ENCODE data around the gene EPHB1. TPM values are rescaled to one million over a fixed set of nuclear protein-coding genes. Genes with fewer than 3 reads are reported as not detected.

Gene EPHB1
- total RNA-seq, 1 experiment from 2014 or later: 0.86 TPM

GRCh38 chr3:135216659-135217058 lies 421.6 kb downstream of the EPHB1 start:
- H4K20me1 ChIP-seq (ENCODE audit: insufficient read depth): no peaks in the 10 kb centered on the region
- H3K4me1 ChIP-seq (ENCODE audit: control insufficient read depth in 1 of 2, insufficient read depth in 2 of 2, low read length in 2 of 2): no peaks in the 10 kb centered on the region
- H3K4me2 ChIP-seq (ENCODE audit: low read length): no peak overlapping the region
- ChIA-PET POLR2A (no interaction called here), CTCF (no interaction called here), RAD21 (ENCODE audit: low non-redundant PET in 1 of 2, low total read pairs in 2 of 2, uncharacterized antibody in 2 of 2, unreplicated experiment in 2 of 2) (no interaction called here)
- no peaks in the 10 kb centered on the region for H3K36me3 ChIP-seq (ENCODE audit: control insufficient read depth in 1 of 2, insufficient read depth in 2 of 2, low read length in 2 of 2)
- intact Hi-C loops (cut with micrococcal nuclease): no loop called here
- no peak overlapping the region for H3K4me3 ChIP-seq (replicated peaks in 1 of 2; ENCODE audit: low read depth in 1 of 2, low read length in 2 of 2)
- H3K79me2 ChIP-seq (ENCODE audit: insufficient read depth, low read length): no peaks in the 10 kb centered on the region
- no TSS peak for BruUV-seq (replicated peaks)
- no peak overlapping the region for H2AFZ ChIP-seq (ENCODE audit: low read depth, low read length, poor library complexity, severe bottlenecking)
- H3K9ac ChIP-seq (ENCODE audit: low read length): no peak overlapping the region
- no peak for TF ChIP-seq EGR1 (IDR thresholded peaks at IDR 0.05; ENCODE audit: low read depth)
- no peak for TF ChIP-seq EZH2 (IDR thresholded peaks at IDR 0.05)
- no peak for TF ChIP-seq TCF7L2 (IDR thresholded peaks at IDR 0.05; ENCODE audit: borderline replicate concordance, extremely low read depth, insufficient read depth, insufficient read length)
- no peak for TF ChIP-seq EZH2phosphoT487 (IDR thresholded peaks at IDR 0.05; ENCODE audit: borderline replicate concordance)
- TF ChIP-seq POLR2AphosphoS5 (IDR thresholded peaks at IDR 0.05; ENCODE audit: low read depth, low read length): no peak
- no peak for TF ChIP-seq CBX3 (IDR thresholded peaks at IDR 0.05; ENCODE audit: low read depth)
- no peak for TF ChIP-seq ZNF274 (IDR thresholded peaks at IDR 0.05; ENCODE audit: low read depth, low read length)
- no peak for TF ChIP-seq POLR2A (IDR thresholded peaks at IDR 0.05; ENCODE audit: borderline replicate concordance, extremely low read depth, insufficient read depth, insufficient read length)
- no peak for TF ChIP-seq RAD21 (IDR thresholded peaks at IDR 0.05; ENCODE audit: low read depth)
- no peak for TF ChIP-seq CEBPB (IDR thresholded peaks at IDR 0.05; ENCODE audit: low read depth)
- H3K27ac ChIP-seq (ENCODE audit: low read depth, low read length): no peak overlapping the region
- no peaks in the 10 kb centered on the region for H3K9me3 ChIP-seq (ENCODE audit: control insufficient read depth in 1 of 2, insufficient read depth in 1 of 2, low read depth in 1 of 2, low read length in 2 of 2)
- no peaks in the 10 kb centered on the region for H3K9me2 ChIP-seq (ENCODE audit: insufficient read depth)
- ATAC-seq (no peak), DNase-seq (ENCODE audit: low read depth, low spot score) (no peak)
- 0 out of 2 replicates have a peak, but pooled peaks cover 3% of the 10 kb centered on the region for H3K27me3 ChIP-seq (ENCODE audit: insufficient read depth, low read length)

GRCh38 chr3:135217730-135218129 lies 422.7 kb downstream of the EPHB1 start:
- ChIA-PET POLR2A (no interaction called here), RAD21 (ENCODE audit: low non-redundant PET in 1 of 2, low total read pairs in 2 of 2, uncharacterized antibody in 2 of 2, unreplicated experiment in 2 of 2) (no interaction called here), CTCF (no interaction called here)
- H3K36me3 ChIP-seq (ENCODE audit: control insufficient read depth in 1 of 2, insufficient read depth in 2 of 2, low read length in 2 of 2): no peaks in the 10 kb centered on the region
- H3K27ac ChIP-seq (ENCODE audit: low read depth, low read length): no peak overlapping the region
- no peaks in the 10 kb centered on the region for H3K4me1 ChIP-seq (ENCODE audit: control insufficient read depth in 1 of 2, insufficient read depth in 2 of 2, low read length in 2 of 2)
- no peak overlapping the region for H3K4me3 ChIP-seq (replicated peaks in 1 of 2; ENCODE audit: low read depth in 1 of 2, low read length in 2 of 2)
- H2AFZ ChIP-seq (ENCODE audit: low read depth, low read length, poor library complexity, severe bottlenecking): no peak overlapping the region
- intact Hi-C loops (cut with micrococcal nuclease): no loop called here
- TF ChIP-seq CBX3 (IDR thresholded peaks at IDR 0.05; ENCODE audit: low read depth): no peak
- TF ChIP-seq ZNF274 (IDR thresholded peaks at IDR 0.05; ENCODE audit: low read depth, low read length): no peak
- TF ChIP-seq JUND (IDR thresholded peaks at IDR 0.05): no peak
- no peak for TF ChIP-seq FOSL1 (IDR thresholded peaks at IDR 0.05; ENCODE audit: low read depth)
- TF ChIP-seq SIN3A (IDR thresholded peaks at IDR 0.05; ENCODE audit: low read depth): no peak
- no peak for TF ChIP-seq RAD21 (IDR thresholded peaks at IDR 0.05; ENCODE audit: low read depth)
- no peak for TF ChIP-seq CEBPB (IDR thresholded peaks at IDR 0.05; ENCODE audit: low read depth)
- ATAC-seq (no peak), DNase-seq (ENCODE audit: low read depth, low spot score) (no peak)
- H3K9me3 ChIP-seq (ENCODE audit: control insufficient read depth in 1 of 2, insufficient read depth in 1 of 2, low read depth in 1 of 2, low read length in 2 of 2): no peaks in the 10 kb centered on the region
- no peak overlapping the region for H3K9ac ChIP-seq (ENCODE audit: low read length)
- H3K79me2 ChIP-seq (ENCODE audit: insufficient read depth, low read length): no peaks in the 10 kb centered on the region
- H4K20me1 ChIP-seq (ENCODE audit: insufficient read depth): no peaks in the 10 kb centered on the region
- BruUV-seq (replicated peaks): no TSS peak
- H3K27me3 ChIP-seq (ENCODE audit: insufficient read depth, low read length): peaks cover 3% of the 10 kb centered on the region; the same call in 1 of the 2 replicates
- no peaks in the 10 kb centered on the region for H3K9me2 ChIP-seq (ENCODE audit: insufficient read depth)
- H3K4me2 ChIP-seq (ENCODE audit: low read length): no peak overlapping the region

All from HCT116 (cell line).